H9 (cell line): ENCODE data around the gene SUPT3H. TPM values are rescaled to one million over a fixed set of nuclear protein-coding genes. Genes with fewer than 3 reads are reported as not detected.

Source experiments
- DNase-seq: peaks from one replicate; pipeline ENCODE4 v3.0.0-alpha.2; 2017
- H2AFZ ChIP-seq: one replicate; pipeline ENCODE4 v1.6.1; 2013; ENCODE audit warnings: mild to moderate bottlenecking, low read length, control low read depth, moderate library complexity
- H2AK5ac ChIP-seq: 2 replicates; pipeline ENCODE4 v1.6.1; 2013; ENCODE audit warnings: low read length, control low read depth, mixed read lengths; ENCODE audit not compliant: insufficient read length
- H2BK120ac ChIP-seq: one replicate; pipeline ENCODE4 v1.6.1; 2013; ENCODE audit warnings: low read depth, mild to moderate bottlenecking, low read length, control low read depth, inconsistent platforms; ENCODE audit not compliant: poor library complexity, severe bottlenecking
- H2BK12ac ChIP-seq: 2 replicates; pipeline ENCODE4 v1.6.1; 2013; ENCODE audit warnings: low read length, control low read depth, mixed read lengths, low read depth; ENCODE audit not compliant: insufficient read length
- H2BK15ac ChIP-seq: 2 replicates; pipeline ENCODE4 v1.6.1; 2013; ENCODE audit warnings: low read depth, low read length, control low read depth
- H2BK20ac ChIP-seq: one replicate; pipeline ENCODE4 v1.6.1; 2013; ENCODE audit warnings: low read depth, mild to moderate bottlenecking, low read length, control low read depth, inconsistent platforms; ENCODE audit not compliant: poor library complexity, severe bottlenecking
- H2BK5ac ChIP-seq: 2 replicates; pipeline ENCODE4 v1.6.1; 2013; ENCODE audit warnings: low read length, control low read depth, mixed read lengths; ENCODE audit not compliant: insufficient read length
- H3K14ac ChIP-seq: 2 replicates; pipeline ENCODE4 v1.6.1; 2013; ENCODE audit warnings: low read length, control low read depth; ENCODE audit not compliant: insufficient read depth
- H3K18ac ChIP-seq: 2 replicates; pipeline ENCODE4 v1.6.1; 2013; ENCODE audit warnings: low read depth, mild to moderate bottlenecking, mixed read lengths, low read length, control low read depth; ENCODE audit not compliant: insufficient read length
- H3K23ac ChIP-seq: 2 replicates; pipeline ENCODE4 v1.6.1; 2013; ENCODE audit warnings: low read length, control low read depth, mixed read lengths, low read depth; ENCODE audit not compliant: insufficient read length
- H3K23me2 ChIP-seq: 2 replicates; pipeline ENCODE4 v1.6.1; 2013; ENCODE audit warnings: low read depth, mild to moderate bottlenecking, mixed read lengths, low read length, control low read depth; ENCODE audit not compliant: insufficient read length, poor library complexity, severe bottlenecking
- H3K27ac ChIP-seq: 2 replicates; pipeline ENCODE4 v1.5.1; 2013; ENCODE audit warnings: low read length, control low read depth, mixed read lengths, low read depth; ENCODE audit not compliant: insufficient read length
- H3K27me3 ChIP-seq: 2 replicates; pipeline ENCODE4 v1.6.1; 2013; ENCODE audit warnings: low read length, control low read depth, inconsistent platforms; ENCODE audit not compliant: insufficient read depth
- H3K4ac ChIP-seq: 2 replicates; pipeline ENCODE4 v1.6.1; 2013; ENCODE audit warnings: low read depth, mild to moderate bottlenecking, control low read depth, inconsistent platforms, low read length, moderate library complexity
- H3K4me1 ChIP-seq: 2 replicates; pipeline ENCODE4 v1.6.1; 2013; ENCODE audit warnings: low read length, control low read depth, inconsistent platforms; ENCODE audit not compliant: insufficient read depth
- H3K4me2 ChIP-seq: 2 replicates; pipeline ENCODE4 v1.6.1; 2013; ENCODE audit warnings: low read length, control low read depth, mixed read lengths; ENCODE audit not compliant: insufficient read length, insufficient read depth
- H3K56ac ChIP-seq: 2 replicates; pipeline ENCODE4 v1.6.1; 2013; ENCODE audit warnings: low read depth, mild to moderate bottlenecking, mixed read lengths, low read length, control low read depth; ENCODE audit not compliant: insufficient read length
- H3K79me1 ChIP-seq: 2 replicates; pipeline ENCODE4 v1.6.1; 2013; ENCODE audit warnings: low read depth, mild to moderate bottlenecking, moderate library complexity, low read length, control low read depth, inconsistent platforms; ENCODE audit not compliant: insufficient read depth, poor library complexity, severe bottlenecking
- H3K79me2 ChIP-seq: 2 replicates; pipeline ENCODE4 v1.6.1; 2013; ENCODE audit warnings: low read length, control low read depth, inconsistent platforms; ENCODE audit not compliant: insufficient read depth
- H3K9ac ChIP-seq: 2 replicates; pipeline ENCODE4 v1.6.1; 2013; ENCODE audit warnings: low read length, control low read depth, mixed read lengths; ENCODE audit not compliant: insufficient read length; ENCODE audit errors: extremely low read depth
- H3K9me3 ChIP-seq: one replicate; pipeline ENCODE4 v1.6.1; 2013; ENCODE audit warnings: low read depth, low read length, inconsistent platforms; ENCODE audit not compliant: control insufficient read depth
- H3T11ph ChIP-seq: one replicate; pipeline ENCODE4 v1.6.1; 2013; ENCODE audit warnings: mild to moderate bottlenecking, low read length, control low read depth, inconsistent platforms
- H4K20me1 ChIP-seq: one replicate; pipeline ENCODE4 v1.6.1; 2013; ENCODE audit not compliant: control insufficient read depth, insufficient read length, insufficient read depth
- H4K5ac ChIP-seq: 2 replicates; pipeline ENCODE4 v1.6.1; 2013; ENCODE audit warnings: low read depth, mild to moderate bottlenecking, mixed read lengths, low read length, control low read depth; ENCODE audit not compliant: insufficient read length
- H4K8ac ChIP-seq: replicated peaks from 2 replicates; pipeline ENCODE4 v1.6.1; 2013; ENCODE audit warnings: low read length, control low read depth, mixed read lengths, low read depth; ENCODE audit not compliant: insufficient read length
- H4K91ac ChIP-seq: 2 replicates; pipeline ENCODE4 v1.6.1; 2013; ENCODE audit warnings: low read depth, mild to moderate bottlenecking, moderate library complexity, mixed read lengths, low read length, control low read depth; ENCODE audit not compliant: insufficient read length
- H3K27ac Mint-ChIP-seq, 3 experiments: 2 replicates in 2 of 3; 3 replicates in 1 of 3; pipeline ENCODE4 v1.8.0; 2020 to 2021; ENCODE audit warnings: mixed read lengths in 3 of 3, mild to moderate bottlenecking in 1 of 3, moderate library complexity in 1 of 3
- H3K27me3 Mint-ChIP-seq: 2 replicates; pipeline ENCODE4 v1.8.0; 2021; ENCODE audit warnings: low read depth, mild to moderate bottlenecking, moderate library complexity, mixed read lengths
- H3K36me3 Mint-ChIP-seq, 3 experiments: 2 replicates in 2 of 3; 3 replicates in 1 of 3; pipeline ENCODE4 v1.8.0; 2020 to 2021; ENCODE audit warnings: low read depth in 3 of 3, mixed read lengths in 3 of 3; ENCODE audit not compliant: insufficient read depth in 1 of 3
- H3K4me1 Mint-ChIP-seq, 2 experiments: 2 replicates each; pipeline ENCODE4 v1.8.0; 2020; ENCODE audit warnings: mixed read lengths in 2 of 2
- H3K4me3 Mint-ChIP-seq, 2 experiments: 2 replicates in 1 of 2; 3 replicates in 1 of 2; pipeline ENCODE4 v1.8.0; 2020 to 2021; ENCODE audit warnings: mild to moderate bottlenecking in 2 of 2, mixed read lengths in 2 of 2, moderate library complexity in 1 of 2
- H3K9me3 Mint-ChIP-seq, 2 experiments: 2 replicates in 1 of 2; 3 replicates in 1 of 2; pipeline ENCODE4 v1.8.0; 2020; ENCODE audit warnings: mild to moderate bottlenecking in 2 of 2, mixed read lengths in 2 of 2, moderate library complexity in 1 of 2
- WGBS: extraction: QIAGEN DNeasy Blood & Tissue Kit; methylation state at CpG from one replicate; pipeline ENCODE4 v1.1.7; 2013; ENCODE audit warnings: missing lambda C conversion rate, low lambda C conversion rate, mixed read lengths; ENCODE audit not compliant: insufficient read length; ENCODE audit errors: extremely low coverage; 5-methylcytosine and 5-hydroxymethylcytosine counted together
- total RNA-seq: library from RNA; stranded (reverse); gene quantifications from 2 replicates; pipeline ENCODE4 v1.2.1, GENCODE V29; 2021
- TF ChIP-seq, protein P1 (sequence below): fragments of 200-600 bp; sonication (generic); conservative IDR thresholded peaks from 3 replicates; pipeline ENCODE4 v1.8.0; 2021; ENCODE audit warnings: antibody characterized with exemption, mild to moderate bottlenecking

The SUPT3H gene
- total RNA-seq, 1 experiment from 2014 or later, result 22.5 TPM

DNA sequence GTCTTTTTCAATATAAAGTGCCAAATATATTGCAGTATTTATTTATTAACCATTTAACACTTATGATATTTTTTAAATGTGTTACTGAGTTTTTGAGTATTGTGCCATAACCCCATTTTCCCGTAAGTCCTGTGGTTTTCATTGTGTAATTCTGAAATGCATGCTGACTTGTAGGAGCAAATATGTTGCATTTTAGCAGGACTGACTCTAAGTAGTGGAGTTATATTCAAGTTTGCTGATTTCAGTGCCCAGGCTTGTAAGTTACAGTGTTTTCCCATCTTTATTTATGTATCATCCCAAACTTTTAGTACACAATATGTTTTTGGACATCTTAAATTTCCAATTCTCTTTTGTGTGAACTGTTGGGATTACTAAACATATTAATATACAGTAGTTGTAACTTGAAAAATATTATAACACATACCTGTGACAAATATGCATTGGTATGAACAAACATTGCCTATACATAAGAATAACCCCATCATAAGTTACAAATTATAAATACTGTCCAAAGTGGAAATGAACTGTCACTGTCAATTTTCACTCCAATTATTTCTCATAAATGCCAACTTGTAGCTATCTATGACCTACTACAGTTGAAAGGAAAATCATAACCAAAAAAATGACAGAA is 228.9 kb downstream of the SUPT3H start:
- Histone ChIP-seq H3K56ac (no peak overlapping the region), H4K5ac (no peak overlapping the region), H2BK12ac (no peak overlapping the region), H3K9ac (no peak overlapping the region), H3K79me2 (no peaks in the 10 kb centered on the region), H3K4me2 (no peak overlapping the region), H2BK15ac (no peak overlapping the region), H3K23me2 (no peaks in the 10 kb centered on the region), H4K91ac (no peak overlapping the region), H3T11ph (no peak overlapping the region), H2AK5ac (no peak overlapping the region), H2BK20ac (no peak overlapping the region), H3K27ac (no peak overlapping the region), H3K14ac (no peak overlapping the region), H2BK5ac (no peak overlapping the region), H4K8ac (no peak overlapping the region), H3K79me1 (no peaks in the 10 kb centered on the region), H3K4me1 (no peaks in the 10 kb centered on the region), H2BK120ac (no peak overlapping the region), H3K4ac (no peak overlapping the region), H3K9me3 (no peaks in the 10 kb centered on the region), H3K18ac (no peak overlapping the region), H3K27me3 (no peaks in the 10 kb centered on the region), H2AFZ (no peak overlapping the region), H4K20me1 (no peaks in the 10 kb centered on the region), H3K23ac (no peak overlapping the region)
- WGBS, result no CpG with 5 or more reads among the region's 1 CpG
- TF ChIP-seq, protein P1, sequence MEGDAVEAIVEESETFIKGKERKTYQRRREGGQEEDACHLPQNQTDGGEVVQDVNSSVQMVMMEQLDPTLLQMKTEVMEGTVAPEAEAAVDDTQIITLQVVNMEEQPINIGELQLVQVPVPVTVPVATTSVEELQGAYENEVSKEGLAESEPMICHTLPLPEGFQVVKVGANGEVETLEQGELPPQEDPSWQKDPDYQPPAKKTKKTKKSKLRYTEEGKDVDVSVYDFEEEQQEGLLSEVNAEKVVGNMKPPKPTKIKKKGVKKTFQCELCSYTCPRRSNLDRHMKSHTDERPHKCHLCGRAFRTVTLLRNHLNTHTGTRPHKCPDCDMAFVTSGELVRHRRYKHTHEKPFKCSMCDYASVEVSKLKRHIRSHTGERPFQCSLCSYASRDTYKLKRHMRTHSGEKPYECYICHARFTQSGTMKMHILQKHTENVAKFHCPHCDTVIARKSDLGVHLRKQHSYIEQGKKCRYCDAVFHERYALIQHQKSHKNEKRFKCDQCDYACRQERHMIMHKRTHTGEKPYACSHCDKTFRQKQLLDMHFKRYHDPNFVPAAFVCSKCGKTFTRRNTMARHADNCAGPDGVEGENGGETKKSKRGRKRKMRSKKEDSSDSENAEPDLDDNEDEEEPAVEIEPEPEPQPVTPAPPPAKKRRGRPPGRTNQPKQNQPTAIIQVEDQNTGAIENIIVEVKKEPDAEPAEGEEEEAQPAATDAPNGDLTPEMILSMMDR, result no peak
- Mint-ChIP-seq H3K9me3 (peaks cover 12 to 14% of the 10 kb centered on the region in 2 experiments), H3K27me3 (no peaks in the 10 kb centered on the region), H3K4me3 (no peak overlapping the region), H3K4me1 (no peaks in the 10 kb centered on the region), H3K27ac (no peak overlapping the region), H3K36me3 (peaks cover 0 to 15% (median 8%) of the 10 kb centered on the region in 3 experiments; a peak in 6 of 7 replicates)
- DNase-seq, result no peak
